GM18861 (cell line): ENCODE measurements around the gene SMIM10.
"Not testable (repeated sequence)": the region's sequence is repeated elsewhere in the genome, so short reads cannot be mapped to it uniquely, and the experiment has no call there.

Experiments used
- ATAC-seq: cut with Tn5 transposase; IDR thresholded peaks from one replicate; pipeline ENCODE4 v1.9.1; 2021; ENCODE audit not compliant: unreplicated experiment

Gene SMIM10

GRCh38 chrX:134990801-134991481 lies at the start of gene SMIM10:
TSS of gene SMIM10 (plus strand) at chrX:134990991. CDS start at chrX:134991096, 105 bp downstream.
- no peak for ATAC-seq

- ATAC-seq: not testable (repeated sequence)
Measured at GRCh38 chrX:134946364-134946763, 44.4 kb upstream of the SMIM10 start.

GRCh38 chrX:134948333-134949241 lies 42.2 kb upstream of the SMIM10 start:
- ATAC-seq: no peak

- no peak for ATAC-seq
Measured at GRCh38 chrX:134949271-134949670, 41.5 kb upstream of the SMIM10 start.

GRCh38 chrX:134957836-134958235 lies 33.0 kb upstream of the SMIM10 start:
- ATAC-seq: no peak

- not testable (repeated sequence) for ATAC-seq
Measured at GRCh38 chrX:134960366-134960765, 30.4 kb upstream of the SMIM10 start.

- ATAC-seq: no peak
Measured at GRCh38 chrX:134963041-134963440, 27.8 kb upstream of the SMIM10 start.

- no peak for ATAC-seq
Measured at GRCh38 chrX:134969726-134970125, 21.1 kb upstream of the SMIM10 start.

GRCh38 chrX:134971926-134972325 lies 18.9 kb upstream of the SMIM10 start:
- ATAC-seq: no peak

GRCh38 chrX:134975516-134975915 lies 15.3 kb upstream of the SMIM10 start:
- ATAC-seq: no peak

- no peak for ATAC-seq
Measured at GRCh38 chrX:134981910-134982309, 8.9 kb upstream of the SMIM10 start.

GRCh38 chrX:134982748-134983147 lies 8.0 kb upstream of the SMIM10 start:
- no peak for ATAC-seq

- no peak for ATAC-seq
Measured at GRCh38 chrX:134985479-134985878, 5.3 kb upstream of the SMIM10 start.

- no peak for ATAC-seq
Measured at GRCh38 chrX:134990475-134990800, 353 bp upstream of the SMIM10 start.

- ATAC-seq: no peak
Measured at GRCh38 chrX:134997646-134998045, 6.9 kb downstream of the SMIM10 start.

GRCh38 chrX:134998246-134998645 lies 7.5 kb downstream of the SMIM10 start:
- no peak for ATAC-seq

- ATAC-seq: peak; percentile 37
Measured at GRCh38 chrX:134999469-134999868, 8.7 kb downstream of the SMIM10 start.

GRCh38 chrX:135000516-135000915 lies 9.7 kb downstream of the SMIM10 start:
- ATAC-seq: no peak

GRCh38 chrX:135003876-135004623 lies 13.3 kb downstream of the SMIM10 start:
- ATAC-seq: peak; percentile 69

- no peak for ATAC-seq
Measured at GRCh38 chrX:135006187-135006586, 15.4 kb downstream of the SMIM10 start.

- no peak for ATAC-seq
Measured at GRCh38 chrX:135009057-135009610, 18.3 kb downstream of the SMIM10 start.
